Neural cell (in vitro differentiated cells): ENCODE data around the gene SESN1. TPM values are rescaled to one million over a fixed set of nuclear protein-coding genes. Genes with fewer than 3 reads are reported as not detected.

Experiments
- H2AFZ ChIP-seq: fragments of 200-600, 300-800 bp; sonication (generic), shearing (Covaris generic); 2 replicates; pipeline ENCODE4 v1.6.0; 2014; ENCODE audit warnings: low read depth, mild to moderate bottlenecking, antibody characterized with exemption, low read length, moderate library complexity
- H3F3A ChIP-seq: fragments of 200-600 bp; shearing (Covaris generic); 2 replicates; pipeline ENCODE4 v1.6.1; 2016; ENCODE audit warnings: mild to moderate bottlenecking, moderate library complexity, mixed read lengths, antibody characterized with exemption, low read length; ENCODE audit not compliant: insufficient read depth, poor library complexity, severe bottlenecking
- H3K27ac ChIP-seq: fragments of 200-600, 300-800 bp; sonication (generic), shearing (Covaris generic); 2 replicates; pipeline ENCODE4 v1.5.1; 2014; ENCODE audit warnings: mild to moderate bottlenecking, low read length, moderate library complexity
- H3K27me3 ChIP-seq: fragments of 300-800, 200-600 bp; sonication (generic), shearing (Covaris generic); 2 replicates; pipeline ENCODE4 v1.6.0; 2014; ENCODE audit warnings: mild to moderate bottlenecking, low read depth, low read length, moderate library complexity; ENCODE audit not compliant: insufficient read depth
- H3K36me3 ChIP-seq: fragments of 300-800, 200-600 bp; sonication (generic), shearing (Covaris generic); 2 replicates; pipeline ENCODE4 v1.5.1; 2014; ENCODE audit warnings: mild to moderate bottlenecking, antibody characterized with exemption, low read length, moderate library complexity; ENCODE audit not compliant: insufficient read depth
- H3K4me2 ChIP-seq: fragments of 300-800, 200-600 bp; sonication (generic), shearing (Covaris generic); 2 replicates; pipeline ENCODE4 v1.6.0; 2014; ENCODE audit warnings: mild to moderate bottlenecking, low read length
- H3K4me3 ChIP-seq: fragments of 300-800, 200-600 bp; sonication (generic), shearing (Covaris generic); 2 replicates; pipeline ENCODE4 v1.5.1; 2014; ENCODE audit warnings: mild to moderate bottlenecking, low read length, moderate library complexity
- H3K79me2 ChIP-seq: fragments of 200-600 bp; shearing (Covaris generic); replicated peaks from 2 replicates; pipeline ENCODE4 v1.6.0; 2014; ENCODE audit warnings: mild to moderate bottlenecking, low read length, moderate library complexity; ENCODE audit not compliant: insufficient read depth
- H3K9ac ChIP-seq: fragments of 300-800, 200-600 bp; sonication (generic), shearing (Covaris generic); 2 replicates; pipeline ENCODE4 v1.6.1; 2016; ENCODE audit warnings: mild to moderate bottlenecking, low read length, mixed read lengths
- H3K9me2 ChIP-seq: fragments of 200-600 bp; shearing (Covaris generic); 2 replicates; pipeline ENCODE4 v1.6.1; 2016; ENCODE audit warnings: mild to moderate bottlenecking, low read length, mixed read lengths; ENCODE audit not compliant: insufficient read depth
- H3K9me3 ChIP-seq: fragments of 200-600, 300-800 bp; sonication (generic), shearing (Covaris generic); 2 replicates; pipeline ENCODE4 v1.6.1; 2016; ENCODE audit warnings: mild to moderate bottlenecking, mixed run types, low read length, moderate library complexity, mixed read lengths
- H4K20me1 ChIP-seq: fragments of 200-600 bp; shearing (Covaris generic); 2 replicates; pipeline ENCODE4 v1.6.1; 2016; ENCODE audit warnings: mild to moderate bottlenecking, mixed run types; ENCODE audit not compliant: insufficient read depth
- EP300 ChIP-seq: fragments of 450-650 bp; conservative IDR thresholded peaks from 2 replicates; pipeline ENCODE4 v1.6.1; 2014; ENCODE audit warnings: antibody characterized with exemption, mild to moderate bottlenecking, moderate library complexity; ENCODE audit not compliant: poor library complexity, severe bottlenecking
- EZH2 ChIP-seq: fragments of 200-600, 300-800 bp; shearing (Covaris generic), sonication (generic); IDR thresholded peaks from 2 replicates; pipeline ENCODE4 v1.6.1; 2014; ENCODE audit warnings: antibody characterized with exemption, low read length, borderline replicate concordance, mild to moderate bottlenecking; ENCODE audit not compliant: insufficient read depth, poor library complexity, severe bottlenecking
- MXI1 ChIP-seq: fragments of 450-650 bp; conservative IDR thresholded peaks from 2 replicates; pipeline ENCODE4 v1.6.1; 2014; ENCODE audit warnings: antibody characterized with exemption, mild to moderate bottlenecking; ENCODE audit not compliant: poor library complexity, severe bottlenecking
- POLR2AphosphoS5 ChIP-seq: IDR thresholded peaks from 2 replicates; pipeline ENCODE4 v1.6.1; 2012
- RAD21 ChIP-seq: fragments of 450-650 bp; conservative IDR thresholded peaks from 2 replicates; pipeline ENCODE4 v1.6.1; 2014; ENCODE audit warnings: antibody characterized with exemption, mild to moderate bottlenecking, moderate library complexity
- SMC3 ChIP-seq: fragments of 450-650 bp; conservative IDR thresholded peaks from 2 replicates; pipeline ENCODE4 v1.6.1; 2014; ENCODE audit warnings: antibody characterized with exemption, mild to moderate bottlenecking, moderate library complexity; ENCODE audit not compliant: poor library complexity
- TAF1 ChIP-seq: IDR thresholded peaks from 2 replicates; pipeline ENCODE4 v1.6.1; 2012; ENCODE audit warnings: low read depth
- polyA plus RNA-seq: library from polyadenylated mRNA; depleted of rRNA; stranded (reverse); fragments of >200 nt; gene quantifications from 2 replicates; pipeline ENCODE4 v1.2.3, GENCODE V29; 2014
- TF ChIP-seq, protein P1 (sequence below): IDR thresholded peaks from 2 replicates; pipeline ENCODE4 v1.6.1; 2012; ENCODE audit warnings: borderline replicate concordance
- TF ChIP-seq, protein P2 (sequence below): fragments of 450-650 bp; IDR thresholded peaks from 2 replicates; pipeline ENCODE4 v1.5.1; 2014; ENCODE audit warnings: antibody characterized with exemption, mild to moderate bottlenecking, moderate library complexity; ENCODE audit not compliant: poor library complexity, severe bottlenecking

SESN1 gene
- polyA plus RNA-seq, 1 donor from 2014 or later: 46.4 TPM

DNA sequence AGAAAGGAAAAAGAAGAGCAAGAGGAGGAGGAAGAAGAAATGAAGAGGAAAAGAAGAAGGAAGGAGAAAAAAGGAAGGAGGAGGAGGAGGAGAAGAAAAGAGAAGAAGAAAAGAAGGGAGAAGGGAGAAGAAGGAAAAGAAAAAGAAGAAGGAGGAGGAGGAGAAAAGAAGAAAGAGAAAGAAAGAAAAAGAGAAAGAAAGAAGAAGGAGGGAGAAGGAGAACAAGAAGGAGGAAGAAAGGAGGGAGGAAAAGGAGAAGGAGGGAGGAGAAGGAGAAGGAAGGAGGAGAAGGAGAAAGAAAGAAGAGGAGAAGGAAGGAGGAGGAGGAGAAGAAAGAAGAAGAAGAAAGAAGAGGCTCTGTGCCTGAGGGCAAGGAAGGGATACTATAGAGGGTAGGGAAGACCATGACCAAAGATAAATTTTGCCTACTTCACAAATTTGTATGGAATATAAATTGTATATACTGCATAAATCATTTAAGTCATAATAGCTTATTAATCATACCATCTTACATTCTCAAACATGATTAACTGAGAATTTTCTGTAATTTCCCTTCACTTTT, 55.7 kb downstream of the SESN1 start:
- no peak for TF ChIP-seq POLR2AphosphoS5
- no peak for TF ChIP-seq TAF1
- TF ChIP-seq EP300: no peak
- TF ChIP-seq EZH2: no peak
- no peak for TF ChIP-seq MXI1
- TF ChIP-seq, protein P1, sequence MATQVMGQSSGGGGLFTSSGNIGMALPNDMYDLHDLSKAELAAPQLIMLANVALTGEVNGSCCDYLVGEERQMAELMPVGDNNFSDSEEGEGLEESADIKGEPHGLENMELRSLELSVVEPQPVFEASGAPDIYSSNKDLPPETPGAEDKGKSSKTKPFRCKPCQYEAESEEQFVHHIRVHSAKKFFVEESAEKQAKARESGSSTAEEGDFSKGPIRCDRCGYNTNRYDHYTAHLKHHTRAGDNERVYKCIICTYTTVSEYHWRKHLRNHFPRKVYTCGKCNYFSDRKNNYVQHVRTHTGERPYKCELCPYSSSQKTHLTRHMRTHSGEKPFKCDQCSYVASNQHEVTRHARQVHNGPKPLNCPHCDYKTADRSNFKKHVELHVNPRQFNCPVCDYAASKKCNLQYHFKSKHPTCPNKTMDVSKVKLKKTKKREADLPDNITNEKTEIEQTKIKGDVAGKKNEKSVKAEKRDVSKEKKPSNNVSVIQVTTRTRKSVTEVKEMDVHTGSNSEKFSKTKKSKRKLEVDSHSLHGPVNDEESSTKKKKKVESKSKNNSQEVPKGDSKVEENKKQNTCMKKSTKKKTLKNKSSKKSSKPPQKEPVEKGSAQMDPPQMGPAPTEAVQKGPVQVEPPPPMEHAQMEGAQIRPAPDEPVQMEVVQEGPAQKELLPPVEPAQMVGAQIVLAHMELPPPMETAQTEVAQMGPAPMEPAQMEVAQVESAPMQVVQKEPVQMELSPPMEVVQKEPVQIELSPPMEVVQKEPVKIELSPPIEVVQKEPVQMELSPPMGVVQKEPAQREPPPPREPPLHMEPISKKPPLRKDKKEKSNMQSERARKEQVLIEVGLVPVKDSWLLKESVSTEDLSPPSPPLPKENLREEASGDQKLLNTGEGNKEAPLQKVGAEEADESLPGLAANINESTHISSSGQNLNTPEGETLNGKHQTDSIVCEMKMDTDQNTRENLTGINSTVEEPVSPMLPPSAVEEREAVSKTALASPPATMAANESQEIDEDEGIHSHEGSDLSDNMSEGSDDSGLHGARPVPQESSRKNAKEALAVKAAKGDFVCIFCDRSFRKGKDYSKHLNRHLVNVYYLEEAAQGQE: no peak
- TF ChIP-seq, protein P2, sequence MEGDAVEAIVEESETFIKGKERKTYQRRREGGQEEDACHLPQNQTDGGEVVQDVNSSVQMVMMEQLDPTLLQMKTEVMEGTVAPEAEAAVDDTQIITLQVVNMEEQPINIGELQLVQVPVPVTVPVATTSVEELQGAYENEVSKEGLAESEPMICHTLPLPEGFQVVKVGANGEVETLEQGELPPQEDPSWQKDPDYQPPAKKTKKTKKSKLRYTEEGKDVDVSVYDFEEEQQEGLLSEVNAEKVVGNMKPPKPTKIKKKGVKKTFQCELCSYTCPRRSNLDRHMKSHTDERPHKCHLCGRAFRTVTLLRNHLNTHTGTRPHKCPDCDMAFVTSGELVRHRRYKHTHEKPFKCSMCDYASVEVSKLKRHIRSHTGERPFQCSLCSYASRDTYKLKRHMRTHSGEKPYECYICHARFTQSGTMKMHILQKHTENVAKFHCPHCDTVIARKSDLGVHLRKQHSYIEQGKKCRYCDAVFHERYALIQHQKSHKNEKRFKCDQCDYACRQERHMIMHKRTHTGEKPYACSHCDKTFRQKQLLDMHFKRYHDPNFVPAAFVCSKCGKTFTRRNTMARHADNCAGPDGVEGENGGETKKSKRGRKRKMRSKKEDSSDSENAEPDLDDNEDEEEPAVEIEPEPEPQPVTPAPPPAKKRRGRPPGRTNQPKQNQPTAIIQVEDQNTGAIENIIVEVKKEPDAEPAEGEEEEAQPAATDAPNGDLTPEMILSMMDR: no peak
- no peak for TF ChIP-seq SMC3
- no peak for TF ChIP-seq RAD21
- Histone ChIP-seq H3K9me3 (no peaks in the 10 kb centered on the region), H3K36me3 (no peaks in the 10 kb centered on the region), H3K4me3 (no peak overlapping the region), H3K27ac (no peak overlapping the region), H3F3A (no peaks in the 10 kb centered on the region), H3K27me3 (no peaks in the 10 kb centered on the region), H4K20me1 (no peaks in the 10 kb centered on the region), H3K4me2 (no peak overlapping the region), H3K9ac (no peak overlapping the region), H2AFZ (no peak overlapping the region), H3K9me2 (no peaks in the 10 kb centered on the region), H3K79me2 (peaks cover 9% of the 10 kb centered on the region)

DNA sequence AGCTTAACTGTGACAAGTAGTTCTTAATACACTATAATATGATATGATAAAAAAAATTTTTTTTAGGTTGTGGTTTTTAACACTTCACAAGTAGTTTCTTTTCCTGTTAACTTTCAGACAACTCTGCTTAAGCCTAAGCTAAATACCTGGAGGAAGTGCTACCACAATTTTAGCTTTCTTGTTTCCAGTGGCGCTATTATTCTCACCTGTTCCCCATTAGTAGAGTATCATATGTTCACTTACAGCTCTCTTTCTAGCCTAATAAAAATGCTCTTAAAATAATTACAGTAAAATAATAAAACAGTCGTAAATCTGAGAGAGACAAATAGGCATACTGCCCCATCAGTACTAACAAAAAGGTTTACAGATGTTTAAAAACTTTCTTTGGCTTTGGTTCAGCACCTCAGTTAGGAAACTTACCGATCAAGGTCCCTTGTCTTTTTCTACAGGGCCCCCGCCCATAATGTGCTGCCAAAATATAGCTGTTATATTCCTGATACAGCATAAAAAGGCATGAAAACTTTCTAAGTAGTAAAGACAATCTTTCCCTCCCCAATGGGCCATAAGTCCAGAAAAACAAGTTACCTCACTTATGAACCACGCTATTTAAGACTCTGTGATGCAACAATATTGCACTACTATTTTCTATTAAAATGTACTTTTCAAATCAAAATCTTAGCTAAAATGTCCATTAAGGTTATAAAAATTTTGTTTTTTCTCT, 57.9 kb downstream of the SESN1 start:
- H3K36me3 ChIP-seq: no peaks in the 10 kb centered on the region
- no peak overlapping the region for H3K27ac ChIP-seq
- H2AFZ ChIP-seq: no peak overlapping the region
- no peaks in the 10 kb centered on the region for H3K9me3 ChIP-seq
- TF ChIP-seq RAD21 (no peak), SMC3 (no peak), EZH2 (no peak), MXI1 (no peak), EP300 (no peak), POLR2AphosphoS5 (no peak)
- TF ChIP-seq, protein P2: no peak
- TF ChIP-seq, protein P1: no peak
- H3K27me3 ChIP-seq: no peaks in the 10 kb centered on the region
- H3K9me2 ChIP-seq: no peaks in the 10 kb centered on the region
- H3K4me3 ChIP-seq: no peak overlapping the region
- H3K9ac ChIP-seq: no peak overlapping the region
- H3K79me2 ChIP-seq: peaks cover under 1% of the 10 kb centered on the region
- H3F3A ChIP-seq: no peaks in the 10 kb centered on the region
- H3K4me2 ChIP-seq: no peak overlapping the region
- H4K20me1 ChIP-seq: no peaks in the 10 kb centered on the region
